Islet precursor cell (in vitro differentiated cells): ENCODE results near the gene CYB561D2.

Experiments used
- DNase-seq: peaks from one replicate; pipeline ENCODE4 v3.0.0-alpha.2; 2018

CYB561D2 gene

GRCh38 chr3:50395070-50395860 lies 44.6 kb downstream of the CYB561D2 start:
- DNase-seq: no peak

DNA sequence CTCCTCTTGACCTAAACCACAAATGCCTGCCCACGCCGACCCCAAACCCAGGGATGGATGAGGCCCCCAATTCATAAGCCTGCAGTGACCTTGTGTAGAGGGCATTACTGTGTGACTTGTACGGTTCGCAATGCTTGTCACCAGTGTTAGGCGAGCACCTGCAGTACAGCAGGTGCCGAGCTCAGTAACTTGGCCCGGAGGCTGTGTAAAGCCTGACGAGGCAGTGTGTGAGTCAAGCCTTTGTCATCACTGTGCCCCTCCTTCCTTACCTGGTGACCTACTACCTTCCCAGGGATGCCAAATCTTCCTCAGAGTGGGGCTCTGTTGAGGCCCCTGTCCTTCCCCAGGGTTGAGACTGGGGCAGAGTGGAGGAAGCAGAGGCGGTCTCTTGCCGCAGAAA lies 45.8 kb downstream of the CYB561D2 start:
- DNase-seq: peak; percentile 63

DNA sequence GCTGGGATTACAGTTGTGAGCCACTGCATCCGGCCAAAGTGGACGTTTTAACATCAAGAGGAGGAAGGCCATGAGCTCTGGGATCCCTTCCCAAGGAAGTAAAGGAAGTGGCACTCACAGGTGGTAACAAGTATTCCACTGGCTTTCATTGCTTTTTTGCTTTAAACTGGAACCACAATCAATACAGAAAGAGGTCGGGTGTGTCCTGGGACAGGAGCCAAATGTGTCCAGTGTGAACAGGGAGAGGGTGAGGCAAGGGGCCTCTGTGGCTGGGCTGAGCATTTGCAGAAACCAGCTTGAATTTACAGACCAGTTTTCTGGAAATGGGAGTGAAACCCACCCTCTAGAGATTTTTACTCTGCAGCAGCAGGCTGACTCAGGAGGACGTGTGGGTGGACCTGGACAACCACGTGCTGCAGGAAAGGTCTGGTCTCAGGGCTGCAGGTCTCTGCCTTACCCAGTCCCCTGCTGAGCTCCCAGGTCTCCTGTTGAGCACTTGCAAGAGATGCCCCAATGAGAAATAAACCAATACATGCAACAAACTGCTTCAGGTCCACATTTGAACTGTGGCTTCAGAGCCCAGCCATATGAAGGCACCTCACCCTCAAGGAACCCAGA lies 51.4 kb downstream of the CYB561D2 start:
- DNase-seq: no peak
